ENCODE data around the gene VSTM4. TPM values are rescaled to one million over a fixed set of nuclear protein-coding genes. Genes with fewer than 3 reads are reported as not detected.

The VSTM4 gene
- total RNA-seq, 1 experiment from 2014 or later: 0.07 TPM

DNA sequence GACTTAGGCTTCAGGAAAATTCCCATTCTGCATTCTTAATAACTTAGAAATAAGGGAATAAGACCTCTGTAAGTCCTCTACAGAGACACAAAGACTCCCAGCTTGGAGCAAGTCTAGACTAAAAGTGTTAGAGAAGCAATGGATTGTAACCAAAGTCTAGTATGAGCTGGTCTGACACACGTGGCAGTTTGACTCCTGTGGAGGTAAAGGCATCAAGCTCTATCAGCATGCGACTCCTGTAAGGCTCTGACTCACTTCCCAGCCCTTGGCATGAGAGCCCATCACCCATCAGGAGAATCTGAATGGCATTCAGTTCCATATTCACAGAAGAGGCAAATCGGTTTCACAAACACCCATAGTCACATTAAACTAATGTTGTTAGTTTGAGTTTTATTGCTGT, 4.4 kb upstream of the VSTM4 start:
- H2AFZ ChIP-seq (ENCODE audit: low read depth, low read length, poor library complexity, severe bottlenecking): no peak overlapping the region
- intact Hi-C loops (cut with micrococcal nuclease): no loop called here
- POLR2A ChIA-PET: no interaction called here
- H3K27ac ChIP-seq (ENCODE audit: low read depth, low read length): no peak overlapping the region
- CTCF ChIA-PET: no interaction called here
- H3K9ac ChIP-seq (ENCODE audit: low read length): no peak overlapping the region
- H4K20me1 ChIP-seq (ENCODE audit: insufficient read depth): no peaks in the 10 kb centered on the region
- no peaks in the 10 kb centered on the region for H3K79me2 ChIP-seq (ENCODE audit: insufficient read depth, low read length)
- H3K9me2 ChIP-seq (ENCODE audit: insufficient read depth): no peaks in the 10 kb centered on the region
- no peaks in the 10 kb centered on the region for H3K9me3 ChIP-seq (ENCODE audit: control insufficient read depth in 1 of 2, insufficient read depth in 1 of 2, low read depth in 1 of 2, low read length in 2 of 2)
- H3K4me1 ChIP-seq (ENCODE audit: control insufficient read depth in 1 of 2, insufficient read depth in 2 of 2, low read length in 2 of 2): no peaks in the 10 kb centered on the region
- RAD21 ChIA-PET (ENCODE audit: low non-redundant PET in 1 of 2, low total read pairs in 2 of 2, uncharacterized antibody in 2 of 2, unreplicated experiment in 2 of 2): interaction anchor here in 1 of 2 experiments (0.7 kb wide), 1 partner anchor 1964 kb away, joined by 4 read pairs; no protein-coding TSS in a partner anchor
- no peak for ATAC-seq
- DNase-seq (ENCODE audit: low read depth, low spot score): no peak
- H3K27me3 ChIP-seq (ENCODE audit: insufficient read depth, low read length): peaks cover 49% of the 10 kb centered on the region
- H3K36me3 ChIP-seq (ENCODE audit: control insufficient read depth in 1 of 2, insufficient read depth in 2 of 2, low read length in 2 of 2): no peaks in the 10 kb centered on the region
- no peak overlapping the region for H3K4me2 ChIP-seq (ENCODE audit: low read length)
- H3K4me3 ChIP-seq (replicated peaks in 1 of 2; ENCODE audit: low read depth in 1 of 2, low read length in 2 of 2): no peak overlapping the region
- BruUV-seq (replicated peaks): no TSS peak
- TF ChIP-seq EGR1 (IDR thresholded peaks at IDR 0.05; ENCODE audit: low read depth) (no peak), CEBPB (IDR thresholded peaks at IDR 0.05; ENCODE audit: low read depth) (no peak), SIN3A (IDR thresholded peaks at IDR 0.05; ENCODE audit: low read depth) (no peak), EZH2phosphoT487 (IDR thresholded peaks at IDR 0.05; ENCODE audit: borderline replicate concordance) (no peak), POLR2AphosphoS5 (IDR thresholded peaks at IDR 0.05; ENCODE audit: low read depth, low read length) (no peak), RAD21 (IDR thresholded peaks at IDR 0.05; ENCODE audit: low read depth) (no peak)
- TF ChIP-seq, protein P1, sequence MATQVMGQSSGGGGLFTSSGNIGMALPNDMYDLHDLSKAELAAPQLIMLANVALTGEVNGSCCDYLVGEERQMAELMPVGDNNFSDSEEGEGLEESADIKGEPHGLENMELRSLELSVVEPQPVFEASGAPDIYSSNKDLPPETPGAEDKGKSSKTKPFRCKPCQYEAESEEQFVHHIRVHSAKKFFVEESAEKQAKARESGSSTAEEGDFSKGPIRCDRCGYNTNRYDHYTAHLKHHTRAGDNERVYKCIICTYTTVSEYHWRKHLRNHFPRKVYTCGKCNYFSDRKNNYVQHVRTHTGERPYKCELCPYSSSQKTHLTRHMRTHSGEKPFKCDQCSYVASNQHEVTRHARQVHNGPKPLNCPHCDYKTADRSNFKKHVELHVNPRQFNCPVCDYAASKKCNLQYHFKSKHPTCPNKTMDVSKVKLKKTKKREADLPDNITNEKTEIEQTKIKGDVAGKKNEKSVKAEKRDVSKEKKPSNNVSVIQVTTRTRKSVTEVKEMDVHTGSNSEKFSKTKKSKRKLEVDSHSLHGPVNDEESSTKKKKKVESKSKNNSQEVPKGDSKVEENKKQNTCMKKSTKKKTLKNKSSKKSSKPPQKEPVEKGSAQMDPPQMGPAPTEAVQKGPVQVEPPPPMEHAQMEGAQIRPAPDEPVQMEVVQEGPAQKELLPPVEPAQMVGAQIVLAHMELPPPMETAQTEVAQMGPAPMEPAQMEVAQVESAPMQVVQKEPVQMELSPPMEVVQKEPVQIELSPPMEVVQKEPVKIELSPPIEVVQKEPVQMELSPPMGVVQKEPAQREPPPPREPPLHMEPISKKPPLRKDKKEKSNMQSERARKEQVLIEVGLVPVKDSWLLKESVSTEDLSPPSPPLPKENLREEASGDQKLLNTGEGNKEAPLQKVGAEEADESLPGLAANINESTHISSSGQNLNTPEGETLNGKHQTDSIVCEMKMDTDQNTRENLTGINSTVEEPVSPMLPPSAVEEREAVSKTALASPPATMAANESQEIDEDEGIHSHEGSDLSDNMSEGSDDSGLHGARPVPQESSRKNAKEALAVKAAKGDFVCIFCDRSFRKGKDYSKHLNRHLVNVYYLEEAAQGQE (IDR thresholded peaks at IDR 0.05; ENCODE audit: low read depth): no peak
